Transverse colon (tissue), 4 donors: ENCODE measurements around the gene HMX2. TPM values are rescaled to one million over a fixed set of nuclear protein-coding genes. Genes with fewer than 3 reads are reported as not detected.

Source experiments
- DNase-seq: peaks from one replicate; pipeline ENCODE4 v3.0.0-alpha.2; 2019
- H3K27ac ChIP-seq, 4 donors: fragments of 200-600 bp; sonication (generic); 2 replicates each; pipeline ENCODE4 v1.5.1; 2016 to 2018; ENCODE audit warnings: inconsistent platforms in 4 of 4
- H3K27me3 ChIP-seq: fragments of 200-600 bp; sonication (generic); 2 replicates; pipeline ENCODE4 v1.5.1; 2017; ENCODE audit warnings: inconsistent platforms
- H3K36me3 ChIP-seq, 4 donors: fragments of 200-600 bp; sonication (generic); 2 replicates each; pipeline ENCODE4 v1.5.1; 2017 to 2019; ENCODE audit warnings: inconsistent platforms in 4 of 4
- H3K4me1 ChIP-seq, 4 donors: fragments of 200-600 bp; sonication (generic); 2 replicates each; pipeline ENCODE4 v1.5.1; 2017 to 2020; ENCODE audit warnings: inconsistent platforms in 4 of 4
- H3K4me3 ChIP-seq, 4 donors: fragments of 200-600 bp; sonication (generic); 1 replicate in 1 of 4; 2 replicates in 3 of 4; pipeline versions ENCODE4 v1.5.1 to v1.6.1; 2017 to 2019; ENCODE audit warnings: inconsistent platforms in 4 of 4
- H3K9me3 ChIP-seq, 2 donors: fragments of 200-600 bp; sonication (generic); 2 replicates each; pipeline ENCODE4 v1.5.1; 2017 to 2019; ENCODE audit warnings: inconsistent platforms in 2 of 2
- EP300 ChIP-seq: sonication (generic); formaldehyde crosslinking; IDR thresholded peaks from one replicate; pipeline ENCODE4 v1.6.1; 2017; ENCODE audit warnings: antibody characterized with exemption, low read depth
- POLR2A ChIP-seq: fragments of 450-650 bp; IDR thresholded peaks from one replicate; pipeline ENCODE4 v1.6.1; 2016; ENCODE audit warnings: antibody characterized with exemption, mild to moderate bottlenecking, moderate library complexity
- POLR2AphosphoS5 ChIP-seq, 3 donors: sonication (generic); formaldehyde crosslinking; IDR thresholded peaks; one replicate each; pipeline ENCODE4 v1.6.1; 2016; ENCODE audit warnings: antibody characterized with exemption in 3 of 3
- WGBS, 2 donors: methylation state at CpG; one replicate each; pipeline ENCODE4 v1.1.5; 2018; ENCODE audit warnings: low coverage in 1 of 2; 5-methylcytosine and 5-hydroxymethylcytosine counted together
- in situ Hi-C, 4 donors: fragments of 200-750 bp; cut with MboI; loops; one replicate each; pipeline versions ENCODE4 v1.15.0 to v1.15.1; 2017; ENCODE audit warnings: low sequenced_read_pairs in 3 of 4, low pct_ligation_motif_present in 1 of 4, low pct_unique_long_range_greater_than_20kb in 1 of 4
- intact Hi-C: fragments of 100-400 bp; cut with DNase I; formaldehyde crosslinking; loops from one replicate; pipeline ENCODE4 v1.15.1; 2023; ENCODE audit warnings: low total_unique reads
- total RNA-seq, 4 donors: library from RNA; depleted of rRNA; stranded (reverse); fragments of >200 nt; gene quantifications; one replicate each; pipeline ENCODE4 v1.1.0, GENCODE V29; 2016
- TF ChIP-seq, protein P1 (sequence below), 5 experiments: fragments of 200-600 bp in 3 of 5; fragments of 450-650 bp in 2 of 5; sonication (generic) in 3 of 5; IDR thresholded peaks; 1 replicate in 2 of 5; 2 replicates in 3 of 5; pipeline ENCODE4 v1.5.1; 2016 to 2017; ENCODE audit warnings: antibody characterized with exemption in 5 of 5, inconsistent platforms in 3 of 5, mild to moderate bottlenecking in 2 of 5, moderate library complexity in 1 of 5

Gene HMX2
- total RNA-seq, 4 donors from 2014 or later: 0.41 to 0.64 TPM; not detected in 2

DNA sequence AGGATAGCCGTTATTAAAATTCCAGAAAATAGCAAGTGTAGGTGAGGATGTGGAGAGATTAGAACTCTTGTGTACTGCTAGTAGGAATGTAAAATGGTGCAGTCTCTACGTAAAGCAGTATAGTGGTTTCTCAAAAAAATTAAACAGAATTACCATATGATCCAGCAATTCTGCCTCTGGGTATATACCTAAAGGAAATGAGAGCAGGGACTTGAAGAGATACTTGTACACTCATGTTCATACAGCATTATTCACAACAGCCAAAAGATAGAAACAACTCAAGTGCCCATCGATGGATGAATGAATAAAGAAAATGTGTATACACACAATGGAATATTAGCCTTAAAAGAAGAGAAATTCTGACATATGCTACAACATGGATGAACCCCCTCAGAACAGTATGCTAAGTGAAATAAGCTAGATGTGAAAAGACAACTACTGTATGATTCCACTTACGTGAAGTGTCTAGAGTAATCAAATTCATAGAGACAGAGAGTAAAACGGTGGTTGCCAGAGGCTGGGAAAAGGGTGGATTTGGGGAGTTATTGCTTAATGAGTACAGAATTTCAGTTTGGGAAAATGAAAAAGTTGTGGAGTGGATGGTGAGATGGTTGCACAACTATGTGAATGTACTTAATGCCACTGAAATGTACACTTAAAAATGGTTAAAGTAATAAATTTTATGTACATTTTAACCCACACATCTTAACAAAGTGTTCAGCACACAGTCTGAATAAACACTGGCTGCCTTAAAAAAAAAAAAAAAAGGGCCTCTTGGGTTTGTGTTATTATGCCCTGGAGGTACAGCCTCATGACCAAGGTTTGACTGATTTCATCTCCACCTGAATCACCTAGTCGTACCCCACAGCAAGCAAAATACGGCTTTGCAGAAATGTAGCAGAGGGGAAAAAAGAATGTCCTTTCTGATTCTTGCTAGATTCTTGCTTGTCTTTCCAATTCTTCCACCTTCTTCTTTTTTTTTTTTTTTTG is 32.5 kb downstream of the HMX2 start:
- no peaks in the 10 kb centered on the region for H3K4me1 ChIP-seq
- intact Hi-C loops (no loop called here), in situ Hi-C loops (no loop called here)
- H3K27ac ChIP-seq: no peak overlapping the region
- no peak overlapping the region for H3K4me3 ChIP-seq
- peaks cover 0 to 4% (median 0%) of the 10 kb centered on the region in 4 donors for H3K36me3 ChIP-seq
- no peak for DNase-seq
- H3K9me3 ChIP-seq: peaks cover 9 to 12% of the 10 kb centered on the region in 2 donors
- H3K27me3 ChIP-seq: no peaks in the 10 kb centered on the region
- TF ChIP-seq, protein P1, sequence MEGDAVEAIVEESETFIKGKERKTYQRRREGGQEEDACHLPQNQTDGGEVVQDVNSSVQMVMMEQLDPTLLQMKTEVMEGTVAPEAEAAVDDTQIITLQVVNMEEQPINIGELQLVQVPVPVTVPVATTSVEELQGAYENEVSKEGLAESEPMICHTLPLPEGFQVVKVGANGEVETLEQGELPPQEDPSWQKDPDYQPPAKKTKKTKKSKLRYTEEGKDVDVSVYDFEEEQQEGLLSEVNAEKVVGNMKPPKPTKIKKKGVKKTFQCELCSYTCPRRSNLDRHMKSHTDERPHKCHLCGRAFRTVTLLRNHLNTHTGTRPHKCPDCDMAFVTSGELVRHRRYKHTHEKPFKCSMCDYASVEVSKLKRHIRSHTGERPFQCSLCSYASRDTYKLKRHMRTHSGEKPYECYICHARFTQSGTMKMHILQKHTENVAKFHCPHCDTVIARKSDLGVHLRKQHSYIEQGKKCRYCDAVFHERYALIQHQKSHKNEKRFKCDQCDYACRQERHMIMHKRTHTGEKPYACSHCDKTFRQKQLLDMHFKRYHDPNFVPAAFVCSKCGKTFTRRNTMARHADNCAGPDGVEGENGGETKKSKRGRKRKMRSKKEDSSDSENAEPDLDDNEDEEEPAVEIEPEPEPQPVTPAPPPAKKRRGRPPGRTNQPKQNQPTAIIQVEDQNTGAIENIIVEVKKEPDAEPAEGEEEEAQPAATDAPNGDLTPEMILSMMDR (IDR thresholded peaks at IDR 0.05): no peak
- no peak for TF ChIP-seq POLR2AphosphoS5 (IDR thresholded peaks at IDR 0.05)
- TF ChIP-seq EP300: no peak
- no peak for TF ChIP-seq POLR2A
- WGBS, 2 donors: 87 to 93% methylated on average over 7 of the region's 7 CpGs

DNA sequence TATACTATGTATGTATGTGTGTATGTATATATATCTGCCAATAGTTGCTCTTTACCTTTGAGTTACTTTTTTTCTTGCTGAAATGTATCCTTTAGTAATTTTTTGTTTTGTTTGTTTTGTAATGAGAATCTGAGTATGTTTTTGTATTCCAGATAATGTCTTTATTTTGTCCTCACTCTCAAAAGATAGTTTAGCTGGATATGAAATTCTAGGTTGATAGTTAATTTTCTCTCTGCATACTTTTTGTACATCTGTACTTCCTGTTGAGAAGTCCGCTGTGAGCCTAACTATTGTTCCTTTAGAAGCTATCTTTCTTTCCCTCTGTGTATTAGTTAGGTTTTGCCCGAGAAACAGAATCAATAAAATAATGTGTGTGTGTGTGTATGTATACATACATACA is 35.8 kb downstream of the HMX2 start:
- Histone ChIP-seq H3K9me3 (peaks cover 11 to 12% of the 10 kb centered on the region in 2 donors), H3K4me3 (no peak overlapping the region), H3K4me1 (no peaks in the 10 kb centered on the region), H3K27ac (no peak overlapping the region), H3K36me3 (no peaks in the 10 kb centered on the region), H3K27me3 (no peaks in the 10 kb centered on the region)
- intact Hi-C loops (loop anchor here (2.0 kb wide), 1 partner anchor 29 kb away; no protein-coding TSS in a partner anchor), in situ Hi-C loops (no loop called here)
- 90 to 100% methylated on average over 2 of the region's 2 CpGs for WGBS, 2 donors
- DNase-seq: no peak
- no peak for TF ChIP-seq POLR2AphosphoS5 (IDR thresholded peaks at IDR 0.05)
- no peak for TF ChIP-seq POLR2A
- no peak for TF ChIP-seq EP300
- TF ChIP-seq, protein P1 (IDR thresholded peaks at IDR 0.05): no peak

DNA sequence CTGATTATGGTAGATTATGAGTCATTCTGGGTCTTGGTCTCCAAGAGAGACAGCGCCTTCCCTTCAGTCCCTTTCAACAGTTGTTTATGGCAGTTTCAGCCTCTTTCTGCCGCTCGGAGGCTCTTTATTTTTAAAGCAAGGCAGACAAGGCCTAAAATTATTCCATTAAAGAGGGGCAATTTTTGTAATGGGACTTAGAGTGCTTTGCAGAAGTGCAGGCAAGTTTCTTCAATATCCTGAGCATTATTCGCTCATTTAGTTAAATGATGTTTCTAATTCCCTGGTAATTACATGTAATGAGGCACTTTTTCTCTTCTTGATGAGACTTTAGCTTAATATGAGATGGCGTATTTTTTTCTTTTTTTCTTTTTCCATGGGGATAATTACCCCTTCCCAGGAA is 39.8 kb downstream of the HMX2 start:
- 94 to 96% methylated on average over 3 to 5 of the region's 5 CpGs for WGBS, 2 donors
- H3K27ac ChIP-seq: no peak overlapping the region
- intact Hi-C loops (no loop called here), in situ Hi-C loops (no loop called here)
- H3K4me1 ChIP-seq: no peaks in the 10 kb centered on the region
- DNase-seq: no peak
- peaks cover 11 to 12% of the 10 kb centered on the region in 2 donors for H3K9me3 ChIP-seq
- TF ChIP-seq, protein P1 (IDR thresholded peaks at IDR 0.05): no peak
- no peak for TF ChIP-seq EP300
- no peak for TF ChIP-seq POLR2AphosphoS5 (IDR thresholded peaks at IDR 0.05)
- TF ChIP-seq POLR2A: no peak
- no peaks in the 10 kb centered on the region for H3K36me3 ChIP-seq
- H3K27me3 ChIP-seq: no peaks in the 10 kb centered on the region
- H3K4me3 ChIP-seq: no peak overlapping the region

DNA sequence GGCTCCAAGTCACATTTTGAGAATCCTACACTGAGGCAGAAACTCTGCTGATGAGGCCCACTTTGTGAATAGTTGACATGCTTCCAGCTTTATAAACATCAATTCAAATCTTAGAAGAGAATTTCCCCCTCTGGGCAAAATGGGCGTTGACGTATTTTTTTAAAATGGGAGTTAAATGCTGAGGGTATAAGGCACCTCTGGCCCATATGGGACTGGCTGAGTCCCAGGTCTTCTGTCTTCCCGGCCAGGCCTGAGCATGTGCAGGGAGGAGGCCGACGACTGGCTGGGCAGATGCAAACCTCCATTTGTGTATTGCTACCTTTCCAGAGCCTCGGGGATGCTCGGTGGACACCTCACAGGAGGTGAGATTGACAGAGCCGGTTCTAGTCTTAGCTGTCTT is 44.0 kb downstream of the HMX2 start:
- Histone ChIP-seq H3K4me3 (no peak overlapping the region), H3K27me3 (no peaks in the 10 kb centered on the region), H3K4me1 (no peaks in the 10 kb centered on the region), H3K9me3 (no peaks in the 10 kb centered on the region), H3K36me3 (no peaks in the 10 kb centered on the region), H3K27ac (no peak overlapping the region)
- WGBS, 2 donors: 86 to 93% methylated on average over 8 of the region's 8 CpGs
- in situ Hi-C loops (no loop called here), intact Hi-C loops (no loop called here)
- DNase-seq: no peak
- TF ChIP-seq EP300 (no peak), POLR2AphosphoS5 (IDR thresholded peaks at IDR 0.05) (no peak), POLR2A (no peak)
- TF ChIP-seq, protein P1 (IDR thresholded peaks at IDR 0.05): no peak
